Retinal pigment epithelial cell (primary cell): Measurements from ENCODE around the gene MEGF6.

Experiments used
- DNase-seq: peaks from one replicate; pipeline ENCODE4 v3.0.0-alpha.2; 2010; ENCODE audit warnings: low read depth
- H3K4me3 ChIP-seq: 2 replicates; pipeline ENCODE4 v1.5.1; 2011; ENCODE audit warnings: mild to moderate bottlenecking, low read length, control low read depth, moderate library complexity
- CTCF ChIP-seq: conservative IDR thresholded peaks from 2 replicates; pipeline ENCODE4 v1.5.1; 2011; ENCODE audit warnings: low read depth, low read length, control low read depth, inconsistent platforms

Gene MEGF6

GRCh38 chr1:3597599-3597964 lies 13.7 kb downstream of the MEGF6 start:
- no peak for DNase-seq
- H3K4me3 ChIP-seq, result no peak overlapping the region
- TF ChIP-seq CTCF, result no peak

- H3K4me3 ChIP-seq, result no peak overlapping the region
- no peak for TF ChIP-seq CTCF
- no peak for DNase-seq
These were observed 14.4 kb downstream of the MEGF6 start for GRCh38 chr1:3596663-3597598.

- H3K4me3 ChIP-seq, result no peak overlapping the region
- no peak for DNase-seq
- TF ChIP-seq CTCF, result no peak
These were observed 15.4 kb downstream of the MEGF6 start for GRCh38 chr1:3595949-3596348.

- H3K4me3 ChIP-seq, result no peak overlapping the region
- no peak for DNase-seq
- TF ChIP-seq CTCF, result no peak
These were observed 16.5 kb downstream of the MEGF6 start for GRCh38 chr1:3594706-3595377.

GRCh38 chr1:3593745-3594144 lies 17.6 kb downstream of the MEGF6 start:
- DNase-seq, result no peak
- TF ChIP-seq CTCF, result no peak
- no peak overlapping the region for H3K4me3 ChIP-seq

GRCh38 chr1:3593334-3593733 lies 18.0 kb downstream of the MEGF6 start:
- no peak overlapping the region for H3K4me3 ChIP-seq
- TF ChIP-seq CTCF, result no peak
- DNase-seq, result no peak
